ENCODE measurements around the gene ARHGAP15. TPM values are rescaled to one million over a fixed set of nuclear protein-coding genes. Genes with fewer than 3 reads are reported as not detected.

ARHGAP15 gene
- total RNA-seq, 1 experiment from 2014 or later: 0.41 TPM

GRCh38 chr2:143162997-143163396 lies 33.8 kb downstream of the ARHGAP15 start:
- no peak for ATAC-seq
- DNase-seq (ENCODE audit: low read depth, low spot score): no peak
- ChIA-PET CTCF (no interaction called here), POLR2A (no interaction called here)
- no TSS peak for BruUV-seq (replicated peaks)
- Histone ChIP-seq H3K36me3 (ENCODE audit: control insufficient read depth, insufficient read depth, low read length) (no peaks in the 10 kb centered on the region), H3K27me3 (ENCODE audit: control insufficient read depth, insufficient read depth, low read length) (peaks cover 2% of the 10 kb centered on the region; the same call in 1 of the 2 replicates), H3K4me3 (ENCODE audit: low read depth in 2 of 2, low read length in 2 of 2) (no peak overlapping the region), H3K9me3 (ENCODE audit: control insufficient read depth, insufficient read depth, low read depth, low read length) (no peaks in the 10 kb centered on the region), H3K4me1 (ENCODE audit: control insufficient read depth, insufficient read depth, low read length) (no peaks in the 10 kb centered on the region), H3K27ac (ENCODE audit: low read length) (no peak overlapping the region)
- intact Hi-C loops (cut with micrococcal nuclease; ENCODE audit: unreplicated experiment) (loop anchor here (1.0 to 5.0 kb wide), 3 partner anchors 59 to 1319 kb away; no protein-coding TSS in a partner anchor), in situ Hi-C loops (cut with HindIII; ENCODE audit: low pct_unique_long_range_greater_than_20kb, low sequenced_read_pairs) (no loop called here)
- no peak for TF ChIP-seq SIN3A (IDR thresholded peaks at IDR 0.05; ENCODE audit: borderline replicate concordance, insufficient read depth, low read depth, low read length)

GRCh38 chr2:143163499-143163898 lies 34.3 kb downstream of the ARHGAP15 start:
- H3K36me3 ChIP-seq (ENCODE audit: control insufficient read depth, insufficient read depth, low read length): no peaks in the 10 kb centered on the region
- no peak overlapping the region for H3K27ac ChIP-seq (ENCODE audit: low read length)
- DNase-seq (ENCODE audit: low read depth, low spot score) (no peak), ATAC-seq (no peak)
- CTCF ChIA-PET: no interaction called here
- H3K4me3 ChIP-seq (ENCODE audit: low read depth in 2 of 2, low read length in 2 of 2): no peak overlapping the region
- POLR2A ChIA-PET: no interaction called here
- in situ Hi-C loops (cut with HindIII; ENCODE audit: low pct_unique_long_range_greater_than_20kb, low sequenced_read_pairs) (no loop called here), intact Hi-C loops (cut with micrococcal nuclease; ENCODE audit: unreplicated experiment) (loop anchor here (5.0 kb wide), 2 partner anchors 59 to 1319 kb away; no protein-coding TSS in a partner anchor)
- no TSS peak for BruUV-seq (replicated peaks)
- H3K9me3 ChIP-seq (ENCODE audit: control insufficient read depth, insufficient read depth, low read depth, low read length): no peaks in the 10 kb centered on the region
- H3K4me1 ChIP-seq (ENCODE audit: control insufficient read depth, insufficient read depth, low read length): no peaks in the 10 kb centered on the region
- TF ChIP-seq SIN3A (IDR thresholded peaks at IDR 0.05; ENCODE audit: borderline replicate concordance, insufficient read depth, low read depth, low read length): no peak
- H3K27me3 ChIP-seq (ENCODE audit: control insufficient read depth, insufficient read depth, low read length): peaks cover 2% of the 10 kb centered on the region; the same call in 1 of the 2 replicates

- intact Hi-C loops (cut with micrococcal nuclease; ENCODE audit: unreplicated experiment) (no loop called here), in situ Hi-C loops (cut with HindIII; ENCODE audit: low pct_unique_long_range_greater_than_20kb, low sequenced_read_pairs) (no loop called here)
- H3K27me3 ChIP-seq (ENCODE audit: control insufficient read depth, insufficient read depth, low read length): peaks cover 2% of the 10 kb centered on the region; the same call in 1 of the 2 replicates
- no peak overlapping the region for H3K4me3 ChIP-seq (ENCODE audit: low read depth in 2 of 2, low read length in 2 of 2)
- H3K4me1 ChIP-seq (ENCODE audit: control insufficient read depth, insufficient read depth, low read length): no peaks in the 10 kb centered on the region
- no peak overlapping the region for H3K27ac ChIP-seq (ENCODE audit: low read length)
- ChIA-PET CTCF (no interaction called here), POLR2A (no interaction called here)
- DNase-seq (ENCODE audit: low read depth, low spot score) (no peak), ATAC-seq (no peak)
- BruUV-seq (replicated peaks): no TSS peak
- TF ChIP-seq POLR2AphosphoS5 (IDR thresholded peaks at IDR 0.05; ENCODE audit: low read depth, low read length): no peak
- TF ChIP-seq CTCF (IDR thresholded peaks at IDR 0.05): no peak
- TF ChIP-seq SIN3A (IDR thresholded peaks at IDR 0.05; ENCODE audit: borderline replicate concordance, insufficient read depth, low read depth, low read length): no peak
- no peak for TF ChIP-seq REST (IDR thresholded peaks at IDR 0.05; ENCODE audit: insufficient read depth in 1 of 2, low read depth in 2 of 2, low read length in 1 of 2)
- H3K36me3 ChIP-seq (ENCODE audit: control insufficient read depth, insufficient read depth, low read length): no peaks in the 10 kb centered on the region
- no peaks in the 10 kb centered on the region for H3K9me3 ChIP-seq (ENCODE audit: control insufficient read depth, insufficient read depth, low read depth, low read length)
Observed at GRCh38 chr2:143165291-143165690, 36.1 kb downstream of the ARHGAP15 start.
